ACC112 (cell line): ENCODE data around the gene SLAMF7.
"Not testable (repeated sequence)": the region's sequence is repeated elsewhere in the genome, so short reads cannot be mapped to it uniquely, and the experiment has no call there.

Experiments
- H2AFZ ChIP-seq: fragments of 200-600 bp; sonication (generic); one replicate; pipeline ENCODE4 v1.6.0; 2017; ENCODE audit warnings: antibody characterized with exemption, low read length; ENCODE audit not compliant: unreplicated experiment
- H3K27ac ChIP-seq: fragments of 200-600 bp; sonication (generic); 2 replicates; pipeline ENCODE4 v1.5.1; 2014; ENCODE audit warnings: low read depth, mild to moderate bottlenecking, antibody characterized with exemption, low read length, moderate library complexity
- H3K27me3 ChIP-seq: fragments of 200-600 bp; sonication (generic); 2 replicates; pipeline ENCODE4 v1.6.1; 2014; ENCODE audit warnings: mild to moderate bottlenecking, antibody characterized with exemption, low read length, moderate library complexity, mixed read lengths; ENCODE audit not compliant: insufficient read depth
- H3K36me3 ChIP-seq: fragments of 200-600 bp; sonication (generic); 2 replicates; pipeline ENCODE4 v1.6.1; 2016; ENCODE audit warnings: mild to moderate bottlenecking, antibody characterized with exemption, low read length, moderate library complexity, mixed read lengths; ENCODE audit not compliant: insufficient read depth
- H3K4me1 ChIP-seq: fragments of 200-600 bp; sonication (generic); one replicate; pipeline ENCODE4 v1.6.1; 2016; ENCODE audit warnings: low read length, mixed read lengths; ENCODE audit not compliant: insufficient read depth, unreplicated experiment, control insufficient read depth
- H3K4me3 ChIP-seq: fragments of 200-600 bp; sonication (generic); 2 replicates; pipeline ENCODE4 v1.5.1; 2014; ENCODE audit warnings: mild to moderate bottlenecking, low read depth, low read length
- H3K79me2 ChIP-seq: fragments of 200-600 bp; sonication (generic); one replicate; pipeline ENCODE4 v1.6.0; 2016; ENCODE audit warnings: low read length; ENCODE audit not compliant: control insufficient read depth, unreplicated experiment, insufficient read depth

The SLAMF7 gene

DNA sequence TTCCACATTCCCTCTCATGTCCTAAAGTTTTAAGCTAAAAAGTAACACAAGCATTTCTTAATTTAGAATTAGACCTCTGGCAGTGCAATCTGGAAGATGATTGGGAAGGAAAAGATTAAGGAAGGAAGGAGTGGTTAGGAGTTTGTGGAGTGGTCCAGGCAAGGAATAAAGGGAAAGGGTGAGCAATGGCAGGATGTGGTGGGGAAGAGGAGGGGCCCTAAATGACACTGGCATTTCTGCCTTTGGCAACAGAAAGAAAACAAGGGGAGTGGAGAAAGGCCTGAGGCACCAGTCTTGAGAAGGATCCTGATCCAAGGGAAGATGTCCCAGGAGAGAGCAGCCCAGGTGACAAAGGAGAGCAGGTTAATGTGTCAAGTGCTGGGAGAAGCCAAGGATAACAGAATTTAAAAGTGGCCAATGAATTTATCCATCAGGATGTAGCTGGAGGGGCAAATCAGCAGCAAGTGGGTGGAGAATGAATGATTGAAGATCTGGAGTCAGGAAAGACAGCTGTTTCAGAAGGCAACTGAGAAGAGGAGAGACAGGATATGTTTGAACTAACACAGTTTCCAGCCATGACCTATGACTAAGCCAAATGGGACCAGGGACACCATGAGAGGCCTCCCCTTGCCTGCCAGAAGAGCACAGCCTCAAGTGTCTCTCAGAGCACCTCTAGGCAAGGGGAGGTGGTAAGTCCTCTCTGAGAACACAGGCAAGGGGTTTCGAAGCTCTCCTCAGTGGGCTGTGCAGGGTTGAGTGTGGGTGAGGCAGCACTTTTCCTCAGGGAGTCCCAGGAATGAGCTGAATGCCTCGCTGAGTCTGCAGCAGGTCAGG is 36.1 kb downstream of the SLAMF7 start:
- Histone ChIP-seq H2AFZ (no peak overlapping the region), H3K36me3 (no peaks in the 10 kb centered on the region), H3K79me2 (no peaks in the 10 kb centered on the region), H3K27ac (no peak overlapping the region), H3K4me3 (no peak overlapping the region), H3K4me1 (no peaks in the 10 kb centered on the region), H3K27me3 (peaks cover 24% of the 10 kb centered on the region)

DNA sequence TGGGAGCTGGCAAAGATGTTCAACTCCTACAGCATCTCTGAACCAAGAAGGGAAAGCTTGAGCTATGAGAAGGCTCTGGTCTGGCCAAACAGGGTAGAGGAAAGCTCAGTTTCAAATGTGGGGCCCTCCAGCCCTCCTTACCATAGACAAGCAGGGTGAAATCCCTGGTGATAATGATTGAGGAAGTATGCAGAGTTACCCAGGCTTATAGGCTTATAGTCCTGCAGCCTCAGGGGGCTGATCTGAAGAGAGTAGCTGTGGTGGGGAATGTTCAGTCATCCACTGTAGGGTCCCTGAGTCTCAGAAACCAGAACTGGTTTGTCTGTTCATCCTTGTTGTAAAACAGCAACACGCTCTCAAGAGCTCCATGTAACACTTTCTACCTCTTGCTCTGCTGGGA is 37.1 kb downstream of the SLAMF7 start:
- Histone ChIP-seq H3K27me3 (peaks cover 22% of the 10 kb centered on the region), H3K36me3 (no peaks in the 10 kb centered on the region), H2AFZ (no peak overlapping the region), H3K4me1 (no peaks in the 10 kb centered on the region), H3K4me3 (no peak overlapping the region), H3K79me2 (no peaks in the 10 kb centered on the region), H3K27ac (no peak overlapping the region)

DNA sequence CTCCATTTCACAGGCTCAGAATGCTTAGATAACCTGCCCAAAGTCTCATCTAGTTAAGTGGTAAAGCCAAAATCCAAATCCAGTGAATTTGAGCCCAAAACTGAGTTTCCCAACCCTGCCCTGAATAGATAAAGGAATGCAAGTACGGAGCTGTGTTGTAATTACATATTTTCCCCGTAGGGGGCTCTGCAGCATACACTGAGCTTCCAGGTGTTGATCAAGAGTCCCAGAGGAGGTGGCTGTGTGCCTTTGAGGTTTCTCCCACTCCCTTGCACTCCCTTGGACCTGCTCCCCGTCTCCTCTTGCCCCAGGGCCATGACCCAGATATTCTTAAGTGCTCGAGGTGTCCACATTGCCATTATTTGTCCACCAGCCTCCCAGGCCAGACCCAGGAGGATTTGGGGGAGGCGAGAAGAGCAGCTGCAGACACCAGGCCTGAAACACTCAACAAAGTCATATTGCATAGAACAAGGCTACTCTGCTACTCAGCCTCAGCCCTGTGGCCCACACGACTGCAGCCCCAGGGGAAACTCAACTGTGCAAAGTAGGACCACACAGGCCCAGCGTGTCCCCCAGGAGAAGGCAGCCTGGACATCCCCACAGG is 38.5 kb downstream of the SLAMF7 start:
- no peak overlapping the region for H3K27ac ChIP-seq
- no peaks in the 10 kb centered on the region for H3K36me3 ChIP-seq
- no peak overlapping the region for H2AFZ ChIP-seq

DNA sequence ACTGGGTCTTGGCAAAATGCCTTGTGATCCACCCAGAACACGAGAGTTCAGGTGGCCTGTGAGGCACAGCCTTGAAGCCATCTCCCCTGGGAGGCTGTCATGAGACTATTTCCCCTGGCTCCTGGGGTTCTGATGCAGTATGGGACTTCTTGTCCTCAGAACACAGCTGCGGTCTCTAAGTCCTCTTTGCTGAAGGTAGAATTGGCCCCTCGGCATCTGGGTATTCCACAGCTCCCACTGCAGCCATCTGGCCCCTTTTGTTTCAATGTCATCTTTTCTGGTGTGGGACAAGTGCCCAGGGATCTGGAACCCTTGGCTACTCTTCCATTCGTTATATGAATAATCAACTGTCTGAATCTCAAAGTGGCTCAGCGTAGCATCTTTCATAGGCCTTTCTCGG is 39.9 kb downstream of the SLAMF7 start:
- Histone ChIP-seq H3K36me3 (no peaks in the 10 kb centered on the region), H2AFZ (no peak overlapping the region), H3K79me2 (no peaks in the 10 kb centered on the region), H3K27ac (no peak overlapping the region), H3K4me1 (no peaks in the 10 kb centered on the region), H3K4me3 (no peak overlapping the region), H3K27me3 (peaks cover 8% of the 10 kb centered on the region; the same call in 1 of the 2 replicates)

More for the DNA sequence above, 38.5 kb downstream of the SLAMF7 start:
- no peak overlapping the region for H3K4me3 ChIP-seq
- H3K27me3 ChIP-seq: peaks cover 16% of the 10 kb centered on the region; the same call in 1 of the 2 replicates
- H3K4me1 ChIP-seq: no peaks in the 10 kb centered on the region
- no peaks in the 10 kb centered on the region for H3K79me2 ChIP-seq

DNA sequence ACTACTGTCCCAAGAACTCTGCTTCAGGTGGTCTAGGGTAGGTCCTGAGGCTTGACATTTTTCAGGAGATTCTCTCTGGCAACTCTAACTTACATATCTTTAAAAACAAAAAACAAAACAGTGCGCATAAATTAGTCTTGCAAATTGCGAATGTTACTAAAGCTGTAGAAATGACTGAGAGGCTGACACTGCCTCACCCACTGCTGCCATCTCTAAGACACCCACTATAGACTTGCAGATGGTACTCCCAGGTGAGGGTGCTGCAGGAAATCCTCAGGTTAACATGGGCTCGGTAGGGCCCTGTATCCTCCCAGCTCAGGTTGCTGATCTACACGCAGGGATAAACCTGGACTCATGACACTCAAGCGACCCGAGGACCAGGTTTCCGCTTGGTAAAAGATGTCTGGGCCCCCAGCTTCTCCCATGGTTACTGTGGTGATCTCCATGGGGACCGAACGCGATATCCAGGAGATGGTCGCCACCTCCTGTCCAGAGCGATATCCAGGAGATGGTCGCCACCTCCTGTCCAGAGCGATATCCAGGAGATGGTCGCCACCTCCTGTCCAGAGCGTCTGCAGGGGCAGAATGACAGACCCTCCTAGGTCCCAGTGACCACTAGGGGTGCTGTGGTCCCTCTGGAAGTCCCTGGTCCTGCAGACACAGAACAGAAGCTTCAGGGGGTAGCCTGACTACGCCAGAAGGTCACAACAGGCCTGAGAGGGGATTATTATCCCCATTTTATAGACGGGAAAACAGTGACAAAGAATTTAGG is 40.8 kb downstream of the SLAMF7 start:
- H2AFZ ChIP-seq: no peak overlapping the region
- no peaks in the 10 kb centered on the region for H3K79me2 ChIP-seq
- no peaks in the 10 kb centered on the region for H3K36me3 ChIP-seq
- no peak overlapping the region for H3K4me3 ChIP-seq
- no peaks in the 10 kb centered on the region for H3K4me1 ChIP-seq
- H3K27ac ChIP-seq: no peak overlapping the region
- H3K27me3 ChIP-seq: no peaks in the 10 kb centered on the region

DNA sequence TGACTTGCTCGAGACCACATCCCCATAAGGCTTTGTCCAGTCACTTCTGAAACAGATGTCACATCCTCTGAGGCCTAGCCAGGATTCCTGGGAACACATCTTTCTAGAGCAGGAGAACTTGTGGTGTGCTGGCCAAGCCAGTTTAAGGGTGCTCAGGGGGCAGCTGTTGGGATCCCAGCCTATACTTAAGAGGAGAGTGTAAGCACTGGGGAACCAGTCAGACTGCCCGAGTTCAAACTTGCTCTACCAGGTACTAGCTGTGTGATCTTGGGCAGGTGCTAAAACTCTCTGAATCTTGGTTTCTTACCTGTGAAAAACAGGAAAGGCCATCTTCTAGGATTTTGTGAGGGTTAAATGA is 41.3 kb downstream of the SLAMF7 start:
- Histone ChIP-seq H3K36me3 (no peaks in the 10 kb centered on the region), H3K4me1 (no peaks in the 10 kb centered on the region), H3K79me2 (no peaks in the 10 kb centered on the region), H2AFZ (no peak overlapping the region), H3K27me3 (no peaks in the 10 kb centered on the region), H3K27ac (no peak overlapping the region), H3K4me3 (no peak overlapping the region)

DNA sequence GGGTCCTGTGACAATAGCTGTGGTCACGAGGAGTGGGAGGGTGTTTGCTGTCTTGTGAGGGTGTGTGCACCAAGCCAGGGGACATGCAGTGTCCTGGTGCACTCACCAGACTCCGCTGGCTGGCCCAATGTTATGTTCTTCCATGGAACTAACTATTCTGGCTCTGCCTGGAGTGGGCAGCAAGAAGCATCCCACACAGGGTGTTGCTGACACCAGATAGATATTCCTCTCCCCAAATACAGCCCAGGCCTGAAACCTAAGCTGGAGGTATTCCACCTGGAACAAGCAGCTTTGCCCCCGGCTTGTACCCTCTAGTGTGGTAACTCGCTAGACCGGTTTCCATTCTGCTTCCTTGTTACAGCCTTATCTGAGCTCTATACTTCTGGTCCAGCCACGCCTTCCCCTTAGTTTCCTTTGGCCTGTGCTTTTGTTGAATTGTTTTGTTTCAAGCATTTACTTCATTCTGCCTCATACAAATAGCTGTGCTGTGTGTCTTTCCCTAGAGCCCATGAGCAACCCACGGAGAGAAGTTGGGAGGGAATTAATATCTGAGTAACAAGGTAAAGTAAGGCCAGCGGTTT is 42.2 kb downstream of the SLAMF7 start:
- Histone ChIP-seq H2AFZ (no peak overlapping the region), H3K27ac (no peak overlapping the region), H3K27me3 (no peaks in the 10 kb centered on the region), H3K4me3 (no peak overlapping the region), H3K36me3 (no peaks in the 10 kb centered on the region), H3K4me1 (no peaks in the 10 kb centered on the region), H3K79me2 (no peaks in the 10 kb centered on the region)

DNA sequence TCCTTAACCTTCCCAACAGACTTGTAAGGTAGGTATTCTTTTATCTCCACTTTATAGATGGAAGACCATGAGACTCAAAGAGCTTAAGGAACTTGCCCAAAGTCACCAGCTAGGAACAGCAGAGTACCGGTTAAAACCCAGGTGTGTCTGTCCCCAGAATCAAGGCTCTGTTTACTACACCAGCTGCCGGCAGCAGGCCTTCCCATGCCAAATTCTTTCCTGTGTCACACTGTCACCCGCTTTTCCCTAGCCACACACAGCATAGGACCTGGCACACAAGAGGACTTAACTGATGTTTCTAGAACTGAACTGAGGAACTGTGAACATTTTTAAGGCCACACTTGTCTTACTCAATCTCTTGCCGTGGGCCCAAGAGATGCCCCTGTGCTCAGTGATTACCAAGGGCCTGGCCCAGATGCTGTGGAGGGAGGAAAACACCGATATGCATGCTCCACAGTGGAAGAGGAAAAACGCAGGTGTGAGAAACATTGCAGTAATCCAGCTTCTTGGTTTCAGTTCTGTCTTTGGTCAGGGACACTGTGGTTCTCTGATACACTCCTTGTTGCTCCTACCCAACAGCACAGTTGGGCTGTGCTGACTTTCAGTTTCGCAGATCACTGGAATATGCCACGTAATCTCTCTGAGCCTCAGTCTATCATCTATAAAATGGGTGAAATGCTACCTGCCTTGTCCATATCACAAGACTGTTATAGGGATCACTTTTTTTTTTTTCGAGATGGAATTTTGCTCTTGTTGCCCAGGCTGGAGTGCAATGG is 43.1 kb downstream of the SLAMF7 start:
- no peaks in the 10 kb centered on the region for H3K4me1 ChIP-seq
- H3K79me2 ChIP-seq: no peaks in the 10 kb centered on the region
- no peak overlapping the region for H3K4me3 ChIP-seq
- H3K27me3 ChIP-seq: no peaks in the 10 kb centered on the region
- no peak overlapping the region for H3K27ac ChIP-seq
- no peak overlapping the region for H2AFZ ChIP-seq
- no peaks in the 10 kb centered on the region for H3K36me3 ChIP-seq

DNA sequence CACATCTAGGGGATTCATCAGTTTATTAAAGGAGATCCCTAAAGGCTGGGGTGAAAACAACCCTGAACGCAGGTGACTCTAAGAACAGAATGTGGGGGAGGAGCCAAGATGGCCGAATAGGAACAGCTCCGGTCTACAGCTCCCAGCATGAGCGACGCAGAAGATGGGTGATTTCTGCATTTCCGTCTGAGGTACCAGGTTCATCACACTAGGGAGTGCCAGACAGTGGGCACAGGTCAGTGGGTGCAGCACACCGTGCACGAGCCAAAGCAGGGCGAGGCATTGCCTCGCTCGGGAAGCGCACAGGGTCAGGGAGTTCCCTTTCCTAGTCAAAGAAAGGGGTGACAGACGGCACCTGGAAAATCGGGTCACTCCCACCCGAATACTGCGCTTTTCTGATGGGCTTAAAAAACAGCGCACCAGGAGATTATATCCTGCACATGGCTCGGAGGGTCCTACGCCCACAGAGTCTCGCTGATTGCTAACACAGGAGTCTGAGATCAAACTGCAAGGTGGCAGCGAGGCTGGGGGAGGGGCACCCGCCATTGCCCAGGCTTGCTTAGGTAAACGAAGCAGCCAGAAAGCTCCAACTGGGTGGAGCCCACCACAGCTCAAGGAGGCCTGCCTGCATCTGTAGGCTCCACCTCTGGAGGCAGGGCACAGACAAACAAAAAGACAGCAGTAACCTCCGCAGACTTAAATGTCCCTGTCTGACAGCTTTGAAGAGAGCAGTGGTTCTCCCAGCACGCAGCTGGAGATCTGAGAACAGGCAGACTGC is 44.1 kb downstream of the SLAMF7 start:
- not testable (repeated sequence) for H3K4me3 ChIP-seq, H3K27ac ChIP-seq, H3K36me3 ChIP-seq, H2AFZ ChIP-seq, H3K79me2 ChIP-seq, H3K27me3 ChIP-seq, H3K4me1 ChIP-seq
